Osteocyte (in vitro differentiated cells): Measurements from ENCODE around the gene ITM2B. TPM values are rescaled to one million over a fixed set of nuclear protein-coding genes. Genes with fewer than 3 reads are reported as not detected.

Source experiments
- DNase-seq: peaks from one replicate; pipeline ENCODE4 v3.0.0; 2021; ENCODE audit warnings: mixed read lengths; ENCODE audit not compliant: unreplicated experiment; ENCODE audit errors: extremely low spot score
- H3K27ac Mint-ChIP-seq: one replicate; pipeline ENCODE4 v1.8.0; 2021; ENCODE audit warnings: mild to moderate bottlenecking, mixed read lengths; ENCODE audit not compliant: unreplicated experiment
- H3K27me3 Mint-ChIP-seq: one replicate; pipeline ENCODE4 v1.8.0; 2021; ENCODE audit warnings: mixed read lengths; ENCODE audit not compliant: unreplicated experiment
- H3K36me3 Mint-ChIP-seq: one replicate; pipeline ENCODE4 v1.8.0; 2021; ENCODE audit warnings: mixed read lengths; ENCODE audit not compliant: unreplicated experiment
- H3K4me1 Mint-ChIP-seq: one replicate; pipeline ENCODE4 v1.8.0; 2021; ENCODE audit warnings: mixed read lengths; ENCODE audit not compliant: unreplicated experiment
- H3K4me3 Mint-ChIP-seq: one replicate; pipeline ENCODE4 v1.8.0; 2021; ENCODE audit warnings: mild to moderate bottlenecking, moderate library complexity, mixed read lengths; ENCODE audit not compliant: unreplicated experiment
- H3K9me3 Mint-ChIP-seq: one replicate; pipeline ENCODE4 v1.8.0; 2021; ENCODE audit warnings: mixed read lengths; ENCODE audit not compliant: unreplicated experiment
- total RNA-seq: library from RNA; stranded (reverse); gene quantifications from 2 replicates; pipeline ENCODE4 v1.2.1, GENCODE V29; 2021
- TF ChIP-seq, protein P1 (sequence below): fragments of 200-600 bp; sonication (generic); IDR thresholded peaks from 2 replicates; pipeline ENCODE4 v1.5.0; 2021; ENCODE audit warnings: antibody characterized with exemption, mild to moderate bottlenecking, moderate library complexity

Gene ITM2B
- total RNA-seq, 1 donor from 2014 or later, result 510 TPM

DNA sequence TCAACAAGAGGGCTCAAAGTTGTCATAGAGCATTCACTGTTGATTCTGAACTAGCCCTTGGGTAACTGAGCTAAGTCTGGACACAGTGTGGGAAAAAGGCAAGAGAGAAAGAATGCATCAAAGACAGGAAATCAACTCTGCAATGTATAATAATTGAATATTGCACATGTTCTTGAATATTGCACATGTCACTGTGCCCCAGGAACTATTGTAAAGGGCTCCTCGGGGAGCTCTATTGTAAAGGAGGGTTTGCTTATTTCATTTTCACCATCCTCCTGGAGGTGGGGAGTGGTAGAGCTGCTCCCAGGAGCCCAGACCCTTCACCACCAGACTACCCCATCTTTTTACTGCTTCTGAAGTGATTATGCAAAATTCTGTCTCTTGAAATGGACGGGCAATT is 44.4 kb upstream of the ITM2B start:
- H3K36me3 Mint-ChIP-seq, result no peaks in the 10 kb centered on the region
- H3K4me1 Mint-ChIP-seq, result no peaks in the 10 kb centered on the region
- TF ChIP-seq, protein P1, sequence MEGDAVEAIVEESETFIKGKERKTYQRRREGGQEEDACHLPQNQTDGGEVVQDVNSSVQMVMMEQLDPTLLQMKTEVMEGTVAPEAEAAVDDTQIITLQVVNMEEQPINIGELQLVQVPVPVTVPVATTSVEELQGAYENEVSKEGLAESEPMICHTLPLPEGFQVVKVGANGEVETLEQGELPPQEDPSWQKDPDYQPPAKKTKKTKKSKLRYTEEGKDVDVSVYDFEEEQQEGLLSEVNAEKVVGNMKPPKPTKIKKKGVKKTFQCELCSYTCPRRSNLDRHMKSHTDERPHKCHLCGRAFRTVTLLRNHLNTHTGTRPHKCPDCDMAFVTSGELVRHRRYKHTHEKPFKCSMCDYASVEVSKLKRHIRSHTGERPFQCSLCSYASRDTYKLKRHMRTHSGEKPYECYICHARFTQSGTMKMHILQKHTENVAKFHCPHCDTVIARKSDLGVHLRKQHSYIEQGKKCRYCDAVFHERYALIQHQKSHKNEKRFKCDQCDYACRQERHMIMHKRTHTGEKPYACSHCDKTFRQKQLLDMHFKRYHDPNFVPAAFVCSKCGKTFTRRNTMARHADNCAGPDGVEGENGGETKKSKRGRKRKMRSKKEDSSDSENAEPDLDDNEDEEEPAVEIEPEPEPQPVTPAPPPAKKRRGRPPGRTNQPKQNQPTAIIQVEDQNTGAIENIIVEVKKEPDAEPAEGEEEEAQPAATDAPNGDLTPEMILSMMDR, result no peak
- H3K27me3 Mint-ChIP-seq, result peaks cover 51% of the 10 kb centered on the region
- no peak for DNase-seq
- H3K27ac Mint-ChIP-seq, result no peak overlapping the region
- no peaks in the 10 kb centered on the region for H3K9me3 Mint-ChIP-seq
- no peak overlapping the region for H3K4me3 Mint-ChIP-seq

- H3K9me3 Mint-ChIP-seq, result no peaks in the 10 kb centered on the region
- no peak overlapping the region for H3K4me3 Mint-ChIP-seq
- H3K36me3 Mint-ChIP-seq, result no peaks in the 10 kb centered on the region
- DNase-seq, result no peak
- no peaks in the 10 kb centered on the region for H3K4me1 Mint-ChIP-seq
- TF ChIP-seq, protein P1, result no peak
- H3K27ac Mint-ChIP-seq, result no peak overlapping the region
- peaks cover 47% of the 10 kb centered on the region for H3K27me3 Mint-ChIP-seq
Measured at GRCh38 chr13:48189171-48189570, 43.8 kb upstream of the ITM2B start.

GRCh38 chr13:48192411-48192935 is 40.5 kb upstream of the ITM2B start:
- Mint-ChIP-seq H3K9me3 (no peaks in the 10 kb centered on the region), H3K4me3 (no peak overlapping the region), H3K27me3 (peaks cover 43% of the 10 kb centered on the region), H3K36me3 (no peaks in the 10 kb centered on the region), H3K27ac (no peak overlapping the region), H3K4me1 (no peaks in the 10 kb centered on the region)
- no peak for DNase-seq
- TF ChIP-seq, protein P1, result no peak

GRCh38 chr13:48194379-48194754 is 38.6 kb upstream of the ITM2B start:
- H3K4me1 Mint-ChIP-seq, result no peaks in the 10 kb centered on the region
- TF ChIP-seq, protein P1, result no peak
- H3K4me3 Mint-ChIP-seq, result no peak overlapping the region
- no peaks in the 10 kb centered on the region for H3K9me3 Mint-ChIP-seq
- no peak overlapping the region for H3K27ac Mint-ChIP-seq
- H3K36me3 Mint-ChIP-seq, result no peaks in the 10 kb centered on the region
- peaks cover 33% of the 10 kb centered on the region for H3K27me3 Mint-ChIP-seq
- no peak for DNase-seq

DNA sequence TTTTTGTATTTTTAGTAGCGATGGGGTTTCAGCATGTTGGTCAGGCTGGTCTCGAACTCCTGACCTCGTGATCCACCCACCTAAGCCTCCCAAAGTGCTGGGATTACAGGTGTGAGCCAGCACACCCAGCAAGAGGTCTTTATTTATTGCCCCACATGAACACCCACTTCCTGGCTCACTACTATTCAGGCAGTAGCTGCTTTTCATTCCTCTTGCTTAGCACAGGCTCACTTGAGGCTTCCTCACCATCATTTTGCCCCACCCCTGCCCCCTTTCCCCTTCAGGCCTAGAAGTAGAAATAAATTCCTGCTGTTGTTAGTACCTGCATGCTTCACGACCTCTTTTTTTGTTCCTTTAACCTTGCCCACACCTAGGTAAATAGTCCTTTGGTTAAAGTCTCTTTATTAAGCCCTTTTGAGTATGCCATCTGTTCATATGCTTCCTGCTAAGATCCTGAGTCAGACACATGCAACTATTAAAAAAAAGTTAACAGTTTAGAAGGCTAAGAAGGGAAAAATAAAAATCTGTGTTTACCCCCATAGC is 33.5 kb upstream of the ITM2B start:
- peaks cover 30% of the 10 kb centered on the region for H3K27me3 Mint-ChIP-seq
- no peak overlapping the region for H3K4me3 Mint-ChIP-seq
- no peak overlapping the region for H3K27ac Mint-ChIP-seq
- no peaks in the 10 kb centered on the region for H3K4me1 Mint-ChIP-seq
- TF ChIP-seq, protein P1, result no peak
- no peak for DNase-seq
- H3K36me3 Mint-ChIP-seq, result no peaks in the 10 kb centered on the region
- H3K9me3 Mint-ChIP-seq, result peaks cover 7% of the 10 kb centered on the region
